ENCODE measurements around the gene TMEM271.
"Not testable (repeated sequence)": the region's sequence is repeated elsewhere in the genome, so short reads cannot be mapped to it uniquely, and the experiment has no call there.

Gene TMEM271

GRCh38 chr4:566508-567295 is 9.4 kb downstream of the TMEM271 start:
- H3K27me3 ChIP-seq (replicated peaks; ENCODE audit: control insufficient read depth, insufficient read depth, low read length): no peaks in the 10 kb centered on the region
- TF ChIP-seq CTCF (IDR thresholded peaks at IDR 0.05; ENCODE audit: insufficient read depth, low read length, poor library complexity, severe bottlenecking): no peak
- H3K4me3 ChIP-seq (replicated peaks; ENCODE audit: low read depth, low read length): no peak overlapping the region
- no peaks in the 10 kb centered on the region for H3K36me3 ChIP-seq (ENCODE audit: control insufficient read depth, insufficient read depth, low read length)
- DNase-seq (ENCODE audit: extremely low read depth, insufficient read length): no peak

DNA sequence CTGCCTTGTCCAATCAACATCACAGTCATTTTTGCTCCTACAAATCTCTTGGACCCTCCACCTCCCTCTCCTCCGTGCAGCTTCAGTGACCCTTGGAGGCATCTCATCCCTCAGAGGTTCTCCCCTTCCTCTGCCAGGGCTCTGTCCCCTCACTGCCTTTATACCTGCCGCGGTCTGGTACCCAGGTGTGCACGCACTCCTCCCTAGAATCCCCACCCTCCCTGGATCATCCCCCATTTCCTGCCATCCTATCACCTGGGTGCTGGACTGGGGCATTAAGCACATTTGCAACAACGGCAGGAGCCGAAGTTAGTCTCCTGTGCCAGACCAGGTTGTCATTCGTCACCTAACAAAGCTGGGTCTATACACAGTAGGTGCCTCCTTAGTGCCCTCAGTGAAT is 10.1 kb downstream of the TMEM271 start:
- DNase-seq (ENCODE audit: extremely low read depth, insufficient read length): no peak
- Histone ChIP-seq H3K4me3 (replicated peaks; ENCODE audit: low read depth, low read length) (no peak overlapping the region), H3K27me3 (replicated peaks; ENCODE audit: control insufficient read depth, insufficient read depth, low read length) (no peaks in the 10 kb centered on the region), H3K36me3 (ENCODE audit: control insufficient read depth, insufficient read depth, low read length) (no peaks in the 10 kb centered on the region)
- no peak for TF ChIP-seq CTCF (IDR thresholded peaks at IDR 0.05; ENCODE audit: insufficient read depth, low read length, poor library complexity, severe bottlenecking)

GRCh38 chr4:565614-566013 is 10.5 kb downstream of the TMEM271 start:
- not testable (repeated sequence) for H3K4me3 ChIP-seq (replicated peaks; ENCODE audit: low read depth, low read length); H3K27me3 ChIP-seq (replicated peaks; ENCODE audit: control insufficient read depth, insufficient read depth, low read length); H3K36me3 ChIP-seq (ENCODE audit: control insufficient read depth, insufficient read depth, low read length); DNase-seq (ENCODE audit: extremely low read depth, insufficient read length)

DNA sequence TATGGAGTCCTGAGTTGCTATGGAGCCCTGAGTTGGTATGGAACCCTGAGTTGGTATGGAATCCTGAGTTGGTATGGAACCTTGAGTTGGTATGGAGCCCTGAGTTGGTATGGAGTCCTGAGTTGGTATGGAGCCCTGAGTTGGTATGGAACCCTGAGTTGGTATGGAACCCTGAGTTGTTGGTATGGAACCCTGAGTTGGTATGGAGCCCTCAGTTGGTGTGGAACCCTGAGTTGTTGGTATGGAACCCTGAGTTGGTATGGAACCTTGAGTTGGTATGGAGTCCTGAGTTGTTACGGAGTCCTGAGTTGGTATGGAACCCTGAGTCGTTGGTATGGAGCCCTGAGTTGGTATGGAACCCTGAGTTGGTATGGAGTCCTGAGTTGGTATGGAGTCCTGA is 13.6 kb downstream of the TMEM271 start:
- not testable (repeated sequence) for H3K36me3 ChIP-seq (ENCODE audit: control insufficient read depth, insufficient read depth, low read length); H3K4me3 ChIP-seq (replicated peaks; ENCODE audit: low read depth, low read length); DNase-seq (ENCODE audit: extremely low read depth, insufficient read length); H3K27me3 ChIP-seq (replicated peaks; ENCODE audit: control insufficient read depth, insufficient read depth, low read length)

DNA sequence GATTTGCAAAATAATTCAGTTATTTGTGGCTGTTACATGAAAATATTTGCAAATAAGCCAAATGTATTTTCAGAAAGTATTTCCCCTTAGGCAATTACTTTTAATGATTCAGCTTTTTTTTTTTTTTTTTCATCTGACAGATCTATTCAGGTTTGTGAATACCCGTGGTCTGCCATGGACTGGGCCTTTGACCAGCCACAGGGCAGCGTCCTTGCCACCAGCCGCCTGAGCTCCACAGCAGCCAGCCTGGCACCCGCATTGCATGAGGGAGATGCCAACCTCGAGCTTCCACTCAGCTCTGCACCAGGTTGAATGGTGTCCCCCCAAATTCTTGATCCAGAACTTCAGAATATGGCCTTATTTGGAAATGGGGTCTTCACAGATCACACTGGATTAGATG is 14.7 kb downstream of the TMEM271 start:
- no peak overlapping the region for H3K4me3 ChIP-seq (replicated peaks; ENCODE audit: low read depth, low read length)
- no peak for DNase-seq (ENCODE audit: extremely low read depth, insufficient read length)
- H3K36me3 ChIP-seq (ENCODE audit: control insufficient read depth, insufficient read depth, low read length): no peaks in the 10 kb centered on the region
- TF ChIP-seq CTCF (IDR thresholded peaks at IDR 0.05; ENCODE audit: insufficient read depth, low read length, poor library complexity, severe bottlenecking): no peak
- no peaks in the 10 kb centered on the region for H3K27me3 ChIP-seq (replicated peaks; ENCODE audit: control insufficient read depth, insufficient read depth, low read length)

- TF ChIP-seq CTCF (IDR thresholded peaks at IDR 0.05; ENCODE audit: insufficient read depth, low read length, poor library complexity, severe bottlenecking): no peak
- no peaks in the 10 kb centered on the region for H3K27me3 ChIP-seq (replicated peaks; ENCODE audit: control insufficient read depth, insufficient read depth, low read length)
- DNase-seq (ENCODE audit: extremely low read depth, insufficient read length): no peak
- no peak overlapping the region for H3K4me3 ChIP-seq (replicated peaks; ENCODE audit: low read depth, low read length)
- H3K36me3 ChIP-seq (ENCODE audit: control insufficient read depth, insufficient read depth, low read length): no peaks in the 10 kb centered on the region
These were observed 15.3 kb downstream of the TMEM271 start for GRCh38 chr4:560731-561291.

All from GM06990 (cell line).